HG03521 (cell line): ENCODE results near the gene B3GNT9.
A peak's percentile ranks its signal among the peaks of the same experiment; 100 is the strongest.

Source experiments
- ATAC-seq: cut with Tn5 transposase; IDR thresholded peaks from one replicate; pipeline ENCODE4 v1.9.1; 2021; ENCODE audit warnings: mild to moderate bottlenecking, moderate library complexity; ENCODE audit not compliant: unreplicated experiment

The B3GNT9 gene

GRCh38 chr16:67116388-67117311 is 34.1 kb downstream of the B3GNT9 start:
- no peak for ATAC-seq

GRCh38 chr16:67115639-67116038 is 35.2 kb downstream of the B3GNT9 start:
- no peak for ATAC-seq

- ATAC-seq = no peak
These were observed 36.0 kb downstream of the B3GNT9 start for GRCh38 chr16:67114793-67115192.

- no peak for ATAC-seq
These were observed 38.0 kb downstream of the B3GNT9 start for GRCh38 chr16:67112591-67113399.

- no peak for ATAC-seq
These were observed 38.8 kb downstream of the B3GNT9 start for GRCh38 chr16:67111951-67112444.

GRCh38 chr16:67109407-67110135 is 41.2 kb downstream of the B3GNT9 start, which contains the start of gene PHAF1:
PHAF1 (plus strand) TSS chr16:67109941; CDS start chr16:67110176, 235 bp downstream.
- peak; percentile 85 for ATAC-seq

- ATAC-seq = no peak
These were observed 41.8 kb downstream of the B3GNT9 start for GRCh38 chr16:67108931-67109406.

- no peak for ATAC-seq
These were observed 42.3 kb downstream of the B3GNT9 start for GRCh38 chr16:67108489-67108888.

- ATAC-seq = no peak
These were observed 44.9 kb downstream of the B3GNT9 start for GRCh38 chr16:67105881-67106280.

- ATAC-seq = no peak
These were observed 45.6 kb downstream of the B3GNT9 start for GRCh38 chr16:67105246-67105645.

- no peak for ATAC-seq
These were observed 46.0 kb downstream of the B3GNT9 start for GRCh38 chr16:67104845-67105244.

- ATAC-seq = no peak
These were observed 46.7 kb downstream of the B3GNT9 start for GRCh38 chr16:67104061-67104460.

- ATAC-seq = no peak
These were observed 49.3 kb downstream of the B3GNT9 start for GRCh38 chr16:67101311-67102082.

- no peak for ATAC-seq
These were observed 50.1 kb downstream of the B3GNT9 start for GRCh38 chr16:67100569-67101310.

GRCh38 chr16:67098599-67098998 is 52.2 kb downstream of the B3GNT9 start:
- ATAC-seq = no peak
